Ovary (tissue), 9 donors: ENCODE data around the gene ATP5PB. TPM values are rescaled to one million over a fixed set of nuclear protein-coding genes. Genes with fewer than 3 reads are reported as not detected.

Experiments
- DNase-seq, 5 donors: peaks; one replicate each; pipeline ENCODE4 v3.0.0-alpha.2; 2019 to 2020
- H3K27ac ChIP-seq, 2 donors: fragments of 200-600 bp; one replicate each; pipeline versions ENCODE4 v1.5.1 to v1.8.0; 2019 to 2022
- H3K27me3 ChIP-seq: fragments of 200-600 bp; one replicate; pipeline ENCODE4 v1.8.0; 2022
- H3K36me3 ChIP-seq: fragments of 200-600 bp; sonication (generic); one replicate; pipeline ENCODE4 v1.5.1; 2019
- H3K4me1 ChIP-seq: one replicate; pipeline ENCODE4 v1.8.1; 2013; ENCODE audit warnings: mild to moderate bottlenecking, moderate library complexity; ENCODE audit not compliant: insufficient read depth
- H3K4me3 ChIP-seq: fragments of 200-600 bp; sonication (generic); one replicate; pipeline ENCODE4 v1.5.1; 2017
- H3K9me3 ChIP-seq, 2 donors: fragments of 200-600 bp in 1 of 2; sonication (generic) in 1 of 2; one replicate each; pipeline versions ENCODE4 v1.5.1 to v1.8.1; 2013 to 2019; ENCODE audit warnings: mild to moderate bottlenecking in 1 of 2, moderate library complexity in 1 of 2
- CTCF ChIP-seq, 3 donors: fragments of 450-650 bp in 2 of 3; fragments of 200-600 bp in 1 of 3; IDR thresholded peaks; one replicate each; pipeline versions ENCODE4 v1.5.1 to v1.8.0; 2016 to 2022; ENCODE audit warnings: antibody characterized with exemption in 3 of 3, mild to moderate bottlenecking in 1 of 3
- EP300 ChIP-seq: sonication (generic); formaldehyde crosslinking; IDR thresholded peaks from one replicate; pipeline ENCODE4 v1.6.1; 2017; ENCODE audit warnings: antibody characterized with exemption
- POLR2A ChIP-seq: fragments of 450-650 bp; IDR thresholded peaks from one replicate; pipeline ENCODE4 v1.6.1; 2017; ENCODE audit warnings: antibody characterized with exemption, mild to moderate bottlenecking, moderate library complexity
- WGBS, 3 donors: extraction: QIAGEN DNeasy Blood & Tissue Kit in 1 of 3; methylation state at CpG; one replicate each; pipeline versions ENCODE4 v1.1.5 to v1.1.7; 2013 to 2017; 5-methylcytosine and 5-hydroxymethylcytosine counted together
- intact Hi-C, 4 donors: fragments of 100-400 bp; cut with DNase I; formaldehyde crosslinking; loops; one replicate each; pipeline versions ENCODE4 v1.11.0 to v1.15.1; 2022 to 2023
- polyA plus RNA-seq, 2 donors: library from polyadenylated mRNA; stranded (reverse); fragments of 200-250 nt in 1 of 2; fragments of 350-450 nt in 1 of 2; fragmentation: Illumina TruSeq in 1 of 2; extraction: RNeasy Lipid Tissue Mini Kit (QIAGEN cat#74804) in 1 of 2; gene quantifications; one replicate each; pipeline ENCODE4 v1.2.3, GENCODE V29; 2013 to 2014
- total RNA-seq, 7 donors: library from RNA; depleted of rRNA in 2 of 7; stranded (reverse); fragments of >200 nt in 2 of 7; fragmentation: NEBNext Ultra II Directional in 3 of 7; extraction: Animal tissue kit (Norgen Biotek cat#: 25700) in 3 of 7; gene quantifications; one replicate each; pipeline versions ENCODE4 v1.1.0 to v1.2.4, GENCODE V29; 2016 to 2023
- donor health status: DM: no; HTN: no; CAD: no; lungs with moderate emphysema.
- donor health status: DM: no; HTN: no; CAD: no.
- donor health status: Bipolar disorder and iron deficiency.
- donor health status: DM: yes; HTN: yes; CAD: no.
- donor health status: DM: no; HTN: no; CAD: no.
- donor health status: DM: yes; HTN: yes; CAD: no.

ATP5PB gene
- total and polyA plus RNA-seq, 9 donors, result 125 to 277 (median 142) TPM

GRCh38 chr1:111446967-111447892 lies 2.0 kb upstream of the ATP5PB start:
- Histone ChIP-seq H3K4me3 (peak overlapping the region; percentile 97), H3K27me3 (no peaks in the 10 kb centered on the region), H3K9me3 (no peaks in the 10 kb centered on the region), H3K27ac (no peak overlapping the region), H3K4me1 (peaks cover 11% of the 10 kb centered on the region), H3K36me3 (no peaks in the 10 kb centered on the region)
- TF ChIP-seq POLR2A, result no peak
- no peak for TF ChIP-seq EP300
- no peak for TF ChIP-seq CTCF (IDR thresholded peaks at IDR 0.05)
- no peak for DNase-seq
- 73 to 76% (median 75%) methylated on average over 4 of the region's 4 CpGs for WGBS, 3 donors
- intact Hi-C loops, result no loop called here

DNA sequence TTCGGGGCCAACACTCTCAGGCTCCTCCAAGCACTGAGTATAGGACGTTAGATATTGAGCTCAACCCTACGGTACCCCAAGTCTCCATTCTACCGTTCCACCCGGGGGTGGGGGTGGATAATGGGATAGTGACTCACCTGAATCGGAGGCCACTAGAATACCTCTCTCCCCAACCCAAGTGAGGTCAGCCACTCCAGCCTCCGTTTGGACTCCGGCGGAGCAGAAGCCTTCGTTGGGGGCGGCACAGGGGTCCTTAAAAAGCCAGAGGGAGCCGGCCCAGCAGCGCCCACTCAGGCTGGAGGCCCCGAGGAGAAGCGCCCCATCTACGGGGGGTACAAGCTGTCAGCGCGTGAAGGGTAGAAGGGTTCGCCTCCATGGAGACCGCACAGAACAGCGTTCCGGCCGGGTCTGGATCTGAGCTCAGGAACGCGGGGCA lies 764 bp upstream of the ATP5PB start:
- peak overlapping the region in 1 of 2 donors; percentile 35 for H3K27ac ChIP-seq
- 0 to 1% (median 0%) methylated on average over 25 of the region's 25 CpGs for WGBS, 3 donors

GRCh38 chr1:111449703-111450017 lies 396 bp downstream of the ATP5PB start:
- DNase-seq, result no peak
- Histone ChIP-seq H3K4me3 (peak overlapping the region; percentile 97), H3K27ac (peak overlapping the region; percentile 6 to 63), H3K27me3 (no peaks in the 10 kb centered on the region), H3K9me3 (no peaks in the 10 kb centered on the region), H3K36me3 (no peaks in the 10 kb centered on the region), H3K4me1 (peaks cover 11% of the 10 kb centered on the region)
- no peak for TF ChIP-seq POLR2A
- intact Hi-C loops, result no loop called here
- 0% methylated on average over 8 of the region's 8 CpGs for WGBS, 3 donors

More for the DNA sequence above, 764 bp upstream of the ATP5PB start:
- DNase-seq, result no peak
- TF ChIP-seq EP300 (no peak), CTCF (IDR thresholded peaks at IDR 0.05) (no peak), POLR2A (no peak)
- Histone ChIP-seq H3K9me3 (no peaks in the 10 kb centered on the region), H3K4me3 (peak overlapping the region; percentile 97), H3K4me1 (peaks cover 11% of the 10 kb centered on the region), H3K27me3 (no peaks in the 10 kb centered on the region), H3K36me3 (no peaks in the 10 kb centered on the region)
- intact Hi-C loops, result no loop called here

- TF ChIP-seq POLR2A (no peak), CTCF (IDR thresholded peaks at IDR 0.05) (no peak), EP300 (no peak)
- intact Hi-C loops, result no loop called here
- no peak for DNase-seq
- H3K4me3 ChIP-seq, result peak overlapping the region; percentile 97
- H3K27ac ChIP-seq, result no peak overlapping the region
- H3K9me3 ChIP-seq, result no peaks in the 10 kb centered on the region
- H3K27me3 ChIP-seq, result no peaks in the 10 kb centered on the region
- H3K4me1 ChIP-seq, result peaks cover 11% of the 10 kb centered on the region
- H3K36me3 ChIP-seq, result no peaks in the 10 kb centered on the region
- WGBS, 3 donors, result 44 to 57% (median 45%) methylated on average over 3 of the region's 3 CpGs
These were observed 921 bp downstream of the ATP5PB start for GRCh38 chr1:111450185-111450584.

DNA sequence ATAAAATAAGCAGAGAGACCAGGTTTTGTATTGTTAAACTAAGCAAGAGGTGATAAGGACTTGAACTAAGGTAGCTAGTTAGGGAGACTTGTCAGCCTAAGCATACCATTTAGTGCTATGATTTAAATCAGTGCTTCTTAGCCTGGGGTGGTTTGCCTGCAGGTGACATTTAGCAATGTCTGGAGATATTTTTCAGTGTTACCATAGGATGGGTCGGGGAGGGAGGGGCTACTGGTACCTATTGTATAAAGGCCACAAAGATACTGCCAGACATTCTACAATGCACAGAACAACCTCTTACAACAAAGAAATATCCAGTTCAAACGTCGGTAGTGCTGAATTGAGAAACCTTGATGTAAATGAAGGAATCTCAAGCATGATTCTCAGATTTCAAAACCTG lies 3.3 kb downstream of the ATP5PB start:
- TF ChIP-seq EP300 (no peak), POLR2A (no peak), CTCF (IDR thresholded peaks at IDR 0.05) (no peak)
- intact Hi-C loops, result no loop called here
- H3K4me3 ChIP-seq, result no peak overlapping the region
- 77 to 87% (median 81%) methylated on average over 3 of the region's 3 CpGs for WGBS, 3 donors
- H3K9me3 ChIP-seq, result no peaks in the 10 kb centered on the region
- no peaks in the 10 kb centered on the region for H3K36me3 ChIP-seq
- no peak for DNase-seq
- no peaks in the 10 kb centered on the region for H3K27me3 ChIP-seq
- no peak overlapping the region for H3K27ac ChIP-seq
- peaks cover 11% of the 10 kb centered on the region for H3K4me1 ChIP-seq
